ENCODE data around the gene PRM1.

The PRM1 gene

DNA sequence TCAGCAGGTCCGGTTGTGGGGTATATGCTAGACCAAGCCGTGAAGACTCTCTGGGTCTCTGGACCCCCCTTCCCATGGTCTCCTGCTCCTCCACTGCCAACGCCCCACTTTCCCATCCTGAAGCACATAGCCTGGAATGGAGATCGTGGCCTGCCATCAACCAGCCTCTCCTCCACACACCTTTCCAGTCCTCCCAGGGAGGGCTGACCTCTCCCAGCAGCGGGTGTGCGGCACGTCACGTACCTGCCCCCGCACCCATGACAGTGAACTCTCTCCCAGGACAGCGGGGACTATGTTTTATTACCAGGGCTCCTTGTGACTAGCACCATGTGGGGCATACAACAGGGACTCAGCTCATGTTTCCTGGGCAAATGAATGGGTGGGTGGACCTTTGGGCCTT is 9.5 kb downstream of the PRM1 start:
- no peak for DNase-seq

DNA sequence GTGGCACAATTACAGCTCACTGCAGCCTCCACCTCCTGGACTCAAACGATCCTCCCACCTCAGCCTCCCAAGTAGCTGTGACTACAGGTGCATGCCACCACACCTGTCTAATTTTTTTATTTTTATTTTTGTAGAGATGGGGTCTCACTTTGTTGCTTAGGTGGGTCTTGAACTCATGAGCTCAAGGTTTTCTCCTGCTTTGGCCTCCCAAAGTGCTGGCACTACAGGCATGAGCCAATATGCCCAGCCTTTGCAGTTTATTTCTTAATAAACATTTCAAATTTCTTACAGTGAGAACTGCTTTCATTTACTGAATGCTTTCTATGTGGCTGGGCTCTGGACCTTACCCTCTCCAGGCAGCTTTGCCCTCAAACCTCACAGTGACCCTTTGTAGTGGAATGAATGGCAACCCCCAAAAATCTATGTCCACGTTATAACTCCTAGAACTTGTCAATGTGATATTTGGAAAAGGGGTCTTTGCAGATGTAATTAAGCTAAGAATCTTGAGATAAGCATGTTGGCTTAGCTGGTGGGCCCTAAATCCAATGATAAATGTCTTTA is 10.4 kb downstream of the PRM1 start:
- DNase-seq, result no peak

DNA sequence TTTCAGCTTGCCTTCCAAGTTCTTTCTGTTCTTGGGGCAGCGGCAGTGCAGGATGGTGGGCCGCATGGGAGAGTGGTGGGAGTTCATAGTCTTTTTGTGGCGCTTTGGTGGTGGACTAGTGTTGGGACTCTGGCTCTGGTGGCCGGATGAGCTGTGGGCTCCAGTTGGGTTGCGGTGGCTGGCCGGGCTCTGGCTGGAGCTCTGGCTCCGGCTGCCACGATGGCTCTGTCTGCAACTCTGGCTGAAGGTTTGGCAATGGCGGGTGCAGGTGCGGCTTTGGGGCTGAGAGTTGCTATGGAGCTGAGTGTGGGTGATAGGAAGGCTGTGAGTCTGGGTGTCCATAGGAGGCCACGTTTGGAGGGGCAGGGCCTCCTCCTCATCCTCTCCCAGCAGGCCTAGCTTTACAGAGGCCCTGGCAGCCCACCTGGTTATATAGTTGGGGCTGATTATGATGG is 12.2 kb downstream of the PRM1 start, which contains the start of gene TNP2:
TNP2 (minus strand) TSS at position 405 of the 455 bp plus-strand sequence; CDS start at position 342, 63 bp downstream.
- DNase-seq, result no peak

DNA sequence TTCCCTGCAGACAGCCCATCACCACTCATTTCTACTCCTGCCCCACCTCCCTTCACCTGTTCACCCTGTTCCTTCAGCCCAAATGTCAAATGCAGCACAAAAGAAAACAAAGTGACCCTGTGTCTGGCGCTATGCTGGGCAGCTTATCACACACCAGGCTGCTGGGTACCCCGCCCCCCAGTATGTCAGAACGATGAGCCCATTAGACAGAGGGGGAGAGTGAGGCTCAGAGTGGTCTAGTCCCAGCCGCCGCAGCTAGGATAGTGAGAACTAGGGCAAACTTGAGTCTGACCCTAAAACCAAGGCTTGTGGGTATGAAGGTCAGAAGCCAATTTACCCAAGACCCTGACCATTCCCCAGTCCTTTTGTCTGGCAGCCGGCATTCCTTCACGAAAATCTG is 16.0 kb downstream of the PRM1 start:
- no peak for DNase-seq

DNA sequence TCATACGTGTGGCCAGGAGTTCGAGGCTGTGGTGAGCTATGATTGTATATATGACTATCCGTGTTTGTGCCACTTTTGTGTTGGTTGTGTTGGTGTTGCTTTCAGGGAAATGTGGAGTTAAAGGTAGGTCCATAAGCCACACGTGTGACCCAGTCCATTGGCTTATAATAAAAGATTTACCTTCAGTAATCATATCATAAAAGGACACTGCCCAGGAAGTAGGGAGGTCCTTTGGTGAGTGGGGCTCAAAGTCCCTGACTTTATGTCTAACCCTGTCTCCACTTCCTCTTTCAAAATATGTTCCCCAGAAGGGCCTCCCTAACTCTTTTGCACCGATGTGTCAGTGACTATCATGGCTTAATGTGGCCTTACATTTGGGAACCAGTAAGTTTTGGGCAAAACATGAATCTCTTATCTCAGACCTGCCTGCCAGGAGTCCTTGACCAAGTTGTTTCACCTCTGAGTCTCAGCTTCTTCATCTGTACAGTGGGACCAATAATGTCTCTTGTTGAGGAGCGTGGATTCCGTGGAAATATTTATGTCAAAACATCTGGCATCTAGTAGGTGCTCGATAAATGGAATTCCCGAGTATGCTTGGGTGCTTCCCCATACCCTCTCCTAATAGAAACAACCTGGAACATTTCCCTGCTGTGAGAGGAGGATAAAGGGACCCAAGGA is 16.8 kb downstream of the PRM1 start:
- no peak for DNase-seq

DNA sequence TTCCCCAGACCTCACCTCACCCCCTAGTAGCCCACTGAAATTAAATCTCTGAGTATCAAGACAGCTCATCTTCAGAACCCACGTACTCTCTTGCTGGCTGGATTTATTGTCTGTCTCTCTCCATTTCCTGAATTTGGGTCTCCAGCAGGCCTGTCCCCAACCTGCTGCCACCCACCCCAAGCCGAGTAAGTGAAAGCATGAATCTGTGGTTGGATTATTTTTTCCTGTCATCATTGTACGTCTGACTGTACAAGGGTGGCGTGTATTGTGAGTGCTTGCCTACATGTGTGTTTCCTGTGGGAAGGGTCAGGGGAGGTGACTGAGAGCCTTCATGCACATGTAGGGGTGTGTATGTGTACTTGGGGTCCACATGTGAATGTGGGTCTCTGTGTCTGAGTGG is 17.4 kb downstream of the PRM1 start:
- peak; percentile 64 for DNase-seq

DNA sequence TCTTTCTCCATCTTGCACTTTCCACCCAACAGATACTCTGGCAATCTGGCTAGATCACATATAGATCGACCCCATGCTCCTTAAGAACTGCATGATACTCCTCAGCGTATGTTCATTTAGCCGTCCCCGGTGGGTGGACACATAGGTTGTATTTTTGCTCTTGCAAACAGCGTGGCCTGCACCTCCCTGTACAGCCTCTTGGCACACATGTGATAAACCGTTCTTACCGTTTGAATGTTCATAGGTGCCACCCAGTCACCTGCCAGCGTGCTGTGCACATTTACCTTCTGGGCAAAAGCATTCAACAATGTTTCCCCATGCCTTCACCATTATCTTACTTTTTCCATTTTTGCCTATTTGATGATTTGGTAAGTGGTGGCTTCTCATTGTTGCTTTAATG is 18.2 kb downstream of the PRM1 start:
- no peak for DNase-seq

DNA sequence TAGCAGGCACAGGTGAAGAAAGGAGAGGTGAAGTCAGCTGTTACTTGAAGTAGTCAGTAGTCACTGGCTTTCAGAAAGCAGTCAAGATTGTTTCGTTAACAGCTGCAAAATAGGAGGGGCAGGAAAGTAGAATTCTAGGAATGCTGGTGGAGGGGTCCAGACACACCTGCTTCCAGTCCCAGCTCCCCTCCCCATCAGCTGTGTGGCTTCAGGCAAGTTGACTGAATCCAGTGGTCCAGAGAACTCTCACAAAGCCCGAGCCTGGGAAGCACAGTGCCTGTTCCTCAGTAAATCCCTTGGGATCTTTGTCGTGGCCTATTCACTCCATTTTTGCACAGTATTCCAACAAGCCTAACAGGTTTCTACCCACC is 20.5 kb downstream of the PRM1 start:
- DNase-seq, result no peak

DNA sequence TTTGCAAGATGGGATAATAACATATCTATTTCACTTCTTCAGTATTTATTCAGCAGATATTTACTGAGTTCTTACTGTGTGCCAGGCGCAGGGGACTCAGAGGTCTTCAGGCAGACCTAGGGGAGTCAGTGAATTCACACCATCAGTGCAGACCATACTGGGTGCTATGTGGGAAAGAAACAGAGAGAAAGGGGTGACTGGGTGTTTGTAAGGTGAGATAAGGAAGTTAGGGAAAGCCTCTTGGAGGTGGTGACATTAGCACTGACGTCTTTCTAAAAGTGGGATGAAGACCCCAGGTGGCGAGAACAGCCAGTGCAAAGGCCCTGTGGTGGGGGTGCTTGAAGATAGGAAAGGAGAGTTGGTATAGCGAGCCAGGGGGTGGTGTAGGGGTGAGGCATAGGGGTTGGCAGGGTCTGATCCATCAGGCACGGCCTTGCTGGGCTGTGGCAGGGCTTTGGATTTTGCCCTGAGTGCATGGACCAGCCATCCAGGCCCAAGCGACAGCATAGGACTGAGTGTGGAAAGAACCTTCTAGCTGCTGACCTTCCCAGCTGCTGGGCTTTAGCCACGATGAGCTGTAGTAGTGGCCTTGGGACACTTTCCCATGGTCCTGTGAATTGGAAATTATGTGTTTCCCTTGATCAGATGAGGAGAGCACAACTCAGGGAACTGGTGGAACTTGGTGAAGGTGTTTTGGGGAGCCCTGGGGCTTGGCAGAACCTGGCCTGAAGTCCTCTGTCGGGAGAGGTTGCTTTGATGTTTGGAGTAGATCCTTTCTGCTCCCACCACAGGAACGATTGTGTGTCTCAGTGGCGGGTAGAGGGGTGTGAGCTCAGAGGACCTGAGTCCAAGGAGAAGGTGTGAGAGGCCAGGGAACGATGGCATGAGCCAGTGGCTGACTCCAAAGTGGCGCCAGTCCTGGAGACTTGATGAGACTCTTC is 21.2 kb downstream of the PRM1 start:
- no peak for DNase-seq

DNA sequence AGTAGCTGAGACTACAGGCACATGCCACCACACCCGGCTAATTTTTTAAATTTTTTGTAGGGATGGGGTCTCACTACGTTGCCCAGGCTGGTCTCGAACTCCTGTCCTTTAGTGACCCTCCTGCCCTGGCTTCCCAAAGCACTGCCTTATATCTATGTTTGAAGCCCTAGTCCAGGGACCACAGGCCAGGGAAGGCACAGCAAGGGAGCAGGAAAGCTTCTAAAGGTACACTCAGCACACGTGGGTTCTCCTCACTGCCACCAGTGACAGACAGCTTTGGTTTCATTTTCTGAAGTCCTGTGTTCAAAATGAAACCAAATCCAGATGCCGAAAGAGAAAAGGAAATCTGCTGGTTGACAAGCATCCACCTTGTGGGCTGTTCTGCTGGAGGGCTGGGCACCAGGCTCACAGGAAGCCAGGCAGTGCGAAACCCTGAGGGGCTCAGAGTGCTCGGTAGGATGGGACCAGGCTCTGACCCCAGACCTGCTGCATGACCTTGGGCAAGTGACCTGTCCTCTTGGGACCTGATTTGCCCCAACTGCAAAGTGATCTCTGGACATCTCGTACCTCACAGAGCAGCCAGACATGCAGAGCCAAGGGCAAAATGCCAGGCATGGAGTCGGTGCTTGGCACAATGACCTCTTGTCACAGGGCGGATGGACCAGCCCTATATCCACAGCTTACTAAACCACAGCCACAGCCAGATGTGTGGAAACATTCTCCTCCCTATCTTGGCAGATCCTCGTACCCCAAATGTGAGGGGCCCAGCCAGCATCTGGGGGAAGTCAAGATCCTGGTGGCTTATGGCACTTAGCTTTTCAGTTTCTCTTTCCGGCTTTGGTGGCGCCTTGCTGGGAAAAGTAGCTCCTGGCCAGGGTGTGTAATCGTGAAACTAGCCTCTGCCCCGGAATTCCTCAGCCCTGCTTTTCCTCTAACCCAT is 22.3 kb downstream of the PRM1 start:
- peak; percentile 46 for DNase-seq

DNA sequence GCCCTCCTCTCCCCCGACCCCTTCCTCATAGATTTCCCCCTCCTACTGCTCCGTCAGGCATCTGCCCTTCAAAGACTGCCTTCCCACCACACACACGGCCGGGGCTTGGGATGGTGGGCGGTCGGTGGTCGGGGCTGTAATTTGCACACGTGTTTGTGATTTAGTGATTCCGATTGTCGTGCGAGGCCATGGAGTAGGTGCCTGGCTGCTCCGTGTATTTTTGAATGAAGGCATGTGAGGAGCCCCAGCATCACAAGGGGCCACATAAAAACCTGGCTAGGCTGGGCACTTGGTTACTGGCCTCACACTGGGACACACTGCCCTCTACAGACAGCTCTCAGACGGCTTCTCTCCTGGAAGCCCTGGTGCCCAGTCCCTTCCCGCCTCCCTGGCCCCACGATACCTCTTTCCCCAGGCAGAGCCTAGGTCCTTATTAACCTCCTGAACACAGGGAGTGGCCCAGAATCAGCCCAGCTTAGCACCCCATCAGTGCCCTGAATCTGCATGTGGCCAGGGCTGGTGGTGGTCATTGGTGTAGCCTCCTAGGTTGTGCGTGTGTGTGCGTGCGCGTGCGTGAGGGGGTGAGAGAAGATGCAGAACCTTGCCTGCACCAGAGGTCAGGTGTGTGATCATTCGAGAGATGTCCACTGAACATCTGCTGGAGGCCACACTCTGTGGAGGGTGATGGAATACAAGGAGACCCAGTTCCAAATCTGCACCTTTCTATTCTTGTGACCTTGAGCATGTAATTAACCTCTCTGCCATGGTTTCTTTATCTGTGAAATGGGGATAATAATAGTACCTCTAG is 23.8 kb downstream of the PRM1 start:
- DNase-seq, result peak; percentile 73

DNA sequence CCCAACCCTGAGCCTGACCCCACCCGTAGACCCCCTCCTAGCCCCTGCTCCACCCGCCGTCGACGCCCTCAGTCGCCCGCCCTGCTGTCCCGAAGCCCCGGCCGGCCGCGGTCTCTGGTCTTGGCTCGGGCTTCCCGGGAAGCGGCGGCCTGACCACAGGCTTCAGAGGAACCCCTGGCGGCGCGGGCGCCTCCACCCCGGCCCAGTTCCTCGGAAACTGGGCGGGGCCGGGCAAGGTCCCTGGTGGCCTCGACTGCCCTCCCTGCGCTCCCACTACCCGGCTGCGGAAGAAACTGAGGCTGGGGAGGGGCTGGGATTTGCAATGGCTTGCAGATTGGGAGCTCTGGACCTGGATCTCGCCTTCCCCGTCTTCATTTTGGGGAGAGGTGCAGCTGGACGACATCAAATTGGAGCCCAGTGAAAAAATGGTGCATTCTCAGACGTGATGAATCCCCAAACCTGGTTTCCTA is 24.4 kb downstream of the PRM1 start:
- peak; percentile 40 for DNase-seq

DNA sequence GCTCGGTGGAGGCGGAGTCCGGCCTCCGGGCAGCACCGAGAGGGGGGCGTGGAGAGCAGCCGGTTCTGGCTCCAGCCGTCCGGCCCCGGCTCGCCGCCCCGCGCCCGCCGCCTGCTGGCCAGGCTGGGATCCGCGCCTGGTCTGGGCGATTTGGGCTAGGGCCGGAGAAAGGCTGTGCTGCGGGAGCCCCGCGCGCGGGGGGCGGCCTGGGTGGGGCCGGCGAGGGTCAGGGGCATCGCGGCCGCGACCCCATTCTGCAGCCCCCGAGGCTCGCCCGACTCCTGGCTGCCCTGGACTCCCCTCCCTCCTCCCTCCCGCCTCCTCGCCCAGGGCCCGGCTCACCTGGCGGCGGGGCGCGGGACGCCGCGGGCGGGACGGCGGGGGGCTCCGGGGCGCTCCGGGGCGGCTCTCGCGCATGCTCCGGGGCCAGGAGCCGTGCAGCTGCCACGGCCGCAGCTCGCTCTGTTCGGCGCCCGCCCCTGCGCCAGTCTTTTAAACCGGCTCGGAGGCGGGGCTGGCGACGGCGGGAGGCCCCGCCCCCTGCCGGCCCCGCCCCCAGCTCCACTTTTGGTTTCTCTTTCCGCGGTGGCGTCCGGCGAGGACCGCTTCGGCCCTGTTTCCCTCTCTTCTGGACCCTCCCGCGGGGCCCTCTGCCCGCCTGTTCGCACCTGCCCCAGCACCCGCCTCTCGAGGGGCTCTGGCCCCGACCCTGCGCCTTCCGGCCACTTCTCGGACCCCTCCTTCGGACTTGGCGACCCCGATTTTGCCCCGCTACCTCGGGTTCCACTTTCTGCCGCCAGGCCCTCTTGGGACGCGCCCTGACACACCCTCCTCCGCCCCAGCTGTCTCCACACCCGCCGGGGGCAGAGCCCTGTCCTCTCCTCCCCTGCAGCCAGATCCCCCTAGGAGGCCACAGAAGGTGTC is 25.1 kb downstream of the PRM1 start, which contains the start of gene SOCS1:
SOCS1 (minus strand) TSS at position 468 of the 924 bp plus-strand sequence. CDS start 726 bp downstream, outside the sequence.
- peak; percentile 90 for DNase-seq

DNA sequence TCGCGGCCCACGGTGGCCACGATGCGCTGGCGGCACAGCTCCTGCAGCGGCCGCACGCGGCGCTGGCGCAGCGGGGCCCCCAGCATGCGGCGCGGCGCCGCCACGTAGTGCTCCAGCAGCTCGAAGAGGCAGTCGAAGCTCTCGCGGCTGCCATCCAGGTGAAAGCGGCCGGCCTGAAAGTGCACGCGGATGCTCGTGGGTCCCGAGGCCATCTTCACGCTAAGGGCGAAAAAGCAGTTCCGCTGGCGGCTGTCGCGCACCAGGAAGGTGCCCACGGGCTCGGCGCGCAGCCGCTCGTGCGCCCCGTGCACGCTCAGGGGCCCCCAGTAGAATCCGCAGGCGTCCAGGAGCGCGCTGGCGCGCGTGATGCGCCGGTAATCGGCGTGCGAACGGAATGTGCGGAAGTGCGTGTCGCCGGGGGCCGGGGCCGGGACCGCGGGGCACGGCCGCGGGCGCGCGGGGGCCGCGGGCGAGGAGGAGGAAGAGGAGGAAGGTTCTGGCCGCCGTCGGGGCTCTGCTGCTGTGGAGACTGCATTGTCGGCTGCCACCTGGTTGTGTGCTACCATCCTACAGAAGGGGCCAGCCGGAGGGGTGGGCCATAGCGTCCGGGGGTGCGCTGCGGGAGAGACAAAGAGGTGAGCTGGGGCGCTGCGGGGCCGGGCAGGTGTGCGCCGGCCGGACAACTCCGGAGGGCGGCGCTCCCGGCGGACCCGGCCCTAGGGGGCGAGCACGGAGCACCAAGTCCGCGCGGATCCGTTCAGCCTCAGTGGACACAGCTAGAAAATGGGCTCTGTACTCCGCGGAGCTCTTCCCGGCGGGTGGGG is 26.0 kb downstream of the PRM1 start:
- DNase-seq, result peak; percentile 78

DNA sequence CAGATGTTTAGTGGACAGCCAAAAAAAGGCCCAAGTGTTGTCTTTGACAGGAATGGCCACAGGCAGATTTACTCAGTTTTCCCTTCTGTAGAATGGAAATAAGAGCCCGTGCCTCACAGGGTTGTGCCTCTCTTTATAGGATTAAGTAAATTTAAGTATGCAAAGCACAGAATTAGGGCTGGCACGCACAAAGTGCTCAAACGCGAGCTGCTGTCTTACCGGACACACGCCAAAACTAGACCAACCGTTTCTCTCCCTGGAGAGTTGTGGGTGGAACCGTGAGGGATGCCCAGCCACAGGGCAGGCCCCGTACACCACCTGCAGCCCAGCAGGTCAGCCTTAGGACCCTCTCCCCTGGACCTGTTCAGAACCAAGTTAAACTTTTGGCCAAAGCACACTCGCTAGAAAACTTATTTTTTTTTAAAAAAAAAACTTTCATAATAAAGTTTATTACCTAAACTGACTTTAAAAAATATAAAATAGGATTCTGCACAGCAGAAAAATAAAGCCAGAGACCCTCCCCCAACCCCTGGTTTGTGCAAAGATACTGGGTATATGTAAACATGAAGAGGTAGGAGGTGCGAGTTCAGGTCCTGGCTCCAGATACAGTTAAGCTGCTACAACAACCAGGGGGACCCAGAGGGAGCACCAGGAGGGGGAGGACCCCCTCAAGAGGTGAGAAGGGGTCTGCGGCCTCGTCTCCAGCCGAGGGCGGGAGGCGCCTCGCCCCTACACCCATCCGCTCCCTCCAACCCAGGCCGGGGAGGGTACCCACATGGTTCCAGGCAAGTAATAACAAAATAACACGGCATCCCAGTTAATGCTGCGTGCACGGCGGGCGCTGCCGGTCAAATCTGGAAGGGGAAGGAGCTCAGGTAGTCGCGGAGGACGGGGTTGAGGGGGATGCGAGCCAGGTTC is 26.9 kb downstream of the PRM1 start:
- DNase-seq, result peak; percentile 22

DNA sequence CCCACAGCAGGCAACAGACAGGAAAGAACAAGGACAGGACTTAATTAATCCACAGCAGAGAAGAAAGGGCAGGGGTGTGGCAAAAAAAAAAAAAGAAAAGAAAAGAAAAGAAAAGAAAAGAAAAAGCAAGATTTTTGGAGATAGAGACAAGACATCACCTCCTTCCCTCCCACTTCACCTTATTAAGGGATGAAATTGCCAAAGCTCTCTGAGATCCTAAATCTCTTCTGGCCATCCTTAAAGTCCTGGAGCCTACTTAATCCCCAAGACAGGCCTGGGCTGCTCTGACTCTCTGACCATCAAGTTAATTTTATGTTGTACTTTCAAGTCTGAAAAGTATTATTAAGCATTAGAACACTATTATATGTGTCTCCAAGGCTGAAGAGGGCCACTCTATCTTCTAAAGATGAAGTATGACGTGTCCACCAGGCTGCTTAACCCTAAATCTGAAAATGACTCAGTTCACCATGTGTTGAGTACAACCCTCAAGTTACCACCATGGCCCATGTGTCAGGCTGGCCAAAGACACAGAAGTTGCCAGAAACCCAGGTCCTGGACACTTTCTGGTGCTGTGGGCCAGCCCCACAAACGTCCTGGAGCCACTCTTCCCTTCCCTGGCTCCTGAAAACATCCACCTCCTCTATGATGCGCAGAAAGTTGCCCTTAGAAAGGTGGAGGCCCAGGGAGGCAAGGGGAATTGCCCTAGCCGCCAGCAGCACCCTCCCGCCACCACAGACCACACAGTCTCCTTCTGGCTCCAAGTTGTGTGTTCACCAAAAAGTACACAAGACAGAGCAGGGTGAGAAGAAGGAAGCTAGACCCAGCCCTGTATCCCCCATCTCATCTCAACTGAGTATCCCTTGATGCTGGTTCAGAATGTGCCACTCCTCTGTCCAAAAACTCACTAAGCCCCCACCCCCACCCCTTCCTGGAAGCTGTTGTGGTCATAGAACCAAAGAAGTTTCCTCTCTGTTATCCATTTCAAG is 27.8 kb downstream of the PRM1 start:
- DNase-seq, result peak; percentile 50

DNA sequence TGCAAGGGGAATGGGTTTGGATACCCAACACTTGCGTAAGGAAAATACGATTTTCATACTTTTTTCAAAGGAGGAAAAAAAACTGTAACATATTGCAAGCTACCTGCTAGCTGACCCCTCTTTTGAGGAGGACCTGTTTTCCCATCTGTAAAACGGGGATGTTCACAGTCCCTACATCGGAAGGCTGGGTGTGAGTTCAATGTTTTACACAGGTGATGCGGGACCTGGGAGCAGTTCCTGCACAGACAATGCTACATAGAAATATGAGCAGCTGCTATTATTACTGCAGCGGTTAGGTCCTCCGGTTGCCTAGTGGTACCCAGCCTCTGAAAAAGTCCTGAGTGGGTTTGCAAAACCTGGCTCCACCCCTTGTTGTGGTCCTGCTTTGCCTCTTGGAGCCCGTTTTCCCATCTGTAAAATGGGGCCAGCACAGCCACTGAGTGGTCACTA is 28.6 kb downstream of the PRM1 start:
- DNase-seq, result no peak
